ENCODE data around the gene ZNF709. TPM values are rescaled to one million over a fixed set of nuclear protein-coding genes. Genes with fewer than 3 reads are reported as not detected.

Gene ZNF709
- total RNA-seq, 2 donors from 2014 or later: 5.3 to 7.4 TPM

- no peak overlapping the region for H3K9ac ChIP-seq (ENCODE audit: extremely low read depth, low read length, poor library complexity, severe bottlenecking)
- H3K4me3 ChIP-seq (ENCODE audit: low read length): no peak overlapping the region
- H3K27ac ChIP-seq (ENCODE audit: low read depth, low read length): no peak overlapping the region
- H3K4me1 Mint-ChIP-seq: no peaks in the 10 kb centered on the region
- H3K27me3 Mint-ChIP-seq (ENCODE audit: insufficient read depth): peaks cover 2% of the 10 kb centered on the region
- no peaks in the 10 kb centered on the region for H3K27me3 ChIP-seq (ENCODE audit: control insufficient read depth, insufficient read depth, low read length, poor library complexity, severe bottlenecking)
- H3K9me3 ChIP-seq (ENCODE audit: control insufficient read depth, low read length): peaks cover 12% of the 10 kb centered on the region
- no peaks in the 10 kb centered on the region for H3K36me3 ChIP-seq (ENCODE audit: control insufficient read depth, insufficient read depth, low read length)
- DNase-seq: no peak
- H3K4me1 ChIP-seq (ENCODE audit: control insufficient read depth, insufficient read depth, low read length): no peaks in the 10 kb centered on the region
- no peak overlapping the region for H3K27ac Mint-ChIP-seq
- peaks cover 59% of the 10 kb centered on the region for H3K9me3 Mint-ChIP-seq
- H3K4me3 Mint-ChIP-seq: no peak overlapping the region
- 95% methylated on average over 2 of the region's 2 CpGs; no CpG with 5 or more reads in 1 of the 2 experiments for WGBS, 2 experiments (ENCODE audit: insufficient coverage in 1 of 2, insufficient read length in 1 of 2)
- peaks cover 29% of the 10 kb centered on the region for H3K36me3 Mint-ChIP-seq (ENCODE audit: low read depth)
- no peak for TF ChIP-seq CTCF (conservative IDR thresholded peaks at IDR 0.05)
Observed at GRCh38 chr19:12411893-12412292, 72.7 kb downstream of the ZNF709 start.

Other genes starting within 250 kb of the ZNF709 start
- 1 to 10 TPM; 9.5 TPM for gene ZNF44, start 189.9 kb downstream of the ZNF709 start, total RNA-seq
- 1 to 10 TPM; 2.2 to 3.1 TPM for gene ZNF563, start 151.2 kb downstream of the ZNF709 start, total RNA-seq
- 1 to 10 TPM; 2.7 to 3.5 TPM for gene ZNF442, start 119.1 kb downstream of the ZNF709 start, total RNA-seq
- 1 to 10 TPM; 8.6 to 9.1 TPM for gene ZNF799, start 83.5 kb downstream of the ZNF709 start, total RNA-seq
- gene ZNF443, start 43.8 kb downstream of the ZNF709 start, total RNA-seq: 10 to 100 TPM; 14.3 to 18.6 TPM
- 10 to 100 TPM; 17.3 to 20.6 TPM for gene ZNF564, start 66.7 kb upstream of the ZNF709 start, total RNA-seq
- gene ZNF490, start 126.0 kb upstream of the ZNF709 start, total RNA-seq: 10 to 100 TPM; 10.6 to 11.2 TPM
- 10 to 100 TPM; 23.2 to 32.1 TPM for gene ZNF791, start 126.1 kb upstream of the ZNF709 start, total RNA-seq
- 100 to 1,000 TPM; 101 to 113 TPM for gene MAN2B1, start 181.9 kb upstream of the ZNF709 start, total RNA-seq
- gene WDR83, start 182.0 kb upstream of the ZNF709 start, total RNA-seq: 10 to 100 TPM; 18.8 to 26.2 TPM
- 10 to 100 TPM; 76.1 to 98.5 TPM for gene DHPS, start 197.1 kb upstream of the ZNF709 start, total RNA-seq
- not detected for gene GNG14, start 203.2 kb upstream of the ZNF709 start, total RNA-seq
- 10 to 100 TPM; 12.6 to 14.7 TPM for gene FBXW9, start 211.8 kb upstream of the ZNF709 start, total RNA-seq
- gene TNPO2, start 239.1 kb upstream of the ZNF709 start, total RNA-seq: 100 to 1,000 TPM; 106 to 113 TPM
- gene TRIR, start 249.9 kb upstream of the ZNF709 start, total RNA-seq: 100 to 1,000 TPM; 103 to 125 TPM

Data from endodermal cell (in vitro differentiated cells).